Motor neuron (in vitro differentiated cells): ENCODE data around the gene IGF1R. TPM values are rescaled to one million over a fixed set of nuclear protein-coding genes. Genes with fewer than 3 reads are reported as not detected.

Source experiments
- ATAC-seq, 8 experiments: fragments of 200-7000 bp; cut with Tn5 transposase; replicated peaks in 6 of 8; 2 replicates each; pipeline ENCODE4 v1.8.0; 2021; ENCODE audit warnings: mild to moderate bottlenecking in 8 of 8, moderate library complexity in 8 of 8
- H3K27ac ChIP-seq, 2 donors: fragments of 250-450 bp; sonication (Bioruptor Pico); 2 replicates each; pipeline ENCODE4 v1.9.0; 2021; ENCODE audit warnings: antibody characterized with exemption in 2 of 2, mild to moderate bottlenecking in 2 of 2, moderate library complexity in 1 of 2
- H3K4me1 ChIP-seq, 2 donors: fragments of 250-450 bp; sonication (Bioruptor Pico); replicated peaks in 1 of 2; 2 replicates each; pipeline ENCODE4 v1.6.1; 2021; ENCODE audit warnings: antibody characterized with exemption in 2 of 2, mild to moderate bottlenecking in 2 of 2, moderate library complexity in 1 of 2
- H3K4me3 ChIP-seq, 5 donors: fragments of 250-450 bp; sonication (Bioruptor Pico); 2 replicates each; pipeline ENCODE4 v1.9.0; 2021; ENCODE audit warnings: antibody characterized with exemption in 5 of 5, mild to moderate bottlenecking in 5 of 5, moderate library complexity in 4 of 5
- WGBS, 10 experiments: fragments of 450-650 bp; shearing (Covaris generic); methylation state at CpG; one replicate each; pipeline ENCODE4 v1.0.0; 2022; 5-methylcytosine and 5-hydroxymethylcytosine counted together
- in situ Hi-C, 9 experiments: fragments of 400-800 bp; cut with MboI; loops; one replicate each; pipeline ENCODE4 v1.15.0; 2021; ENCODE audit warnings: low sequenced_read_pairs in 9 of 9, low pct_unique_long_range_greater_than_20kb in 2 of 9; ENCODE audit not compliant: unreplicated experiment in 9 of 9
- total RNA-seq, 8 experiments: library from RNA; unstranded; fragments of 300-600 nt; gene quantifications; 2 replicates each; pipeline versions ENCODE4 v1.2.3 to v1.2.4, GENCODE V29; 2022

The IGF1R gene
- total RNA-seq, 8 experiments from 2014 or later = 12.5 to 43.5 (median 26.1) TPM

DNA sequence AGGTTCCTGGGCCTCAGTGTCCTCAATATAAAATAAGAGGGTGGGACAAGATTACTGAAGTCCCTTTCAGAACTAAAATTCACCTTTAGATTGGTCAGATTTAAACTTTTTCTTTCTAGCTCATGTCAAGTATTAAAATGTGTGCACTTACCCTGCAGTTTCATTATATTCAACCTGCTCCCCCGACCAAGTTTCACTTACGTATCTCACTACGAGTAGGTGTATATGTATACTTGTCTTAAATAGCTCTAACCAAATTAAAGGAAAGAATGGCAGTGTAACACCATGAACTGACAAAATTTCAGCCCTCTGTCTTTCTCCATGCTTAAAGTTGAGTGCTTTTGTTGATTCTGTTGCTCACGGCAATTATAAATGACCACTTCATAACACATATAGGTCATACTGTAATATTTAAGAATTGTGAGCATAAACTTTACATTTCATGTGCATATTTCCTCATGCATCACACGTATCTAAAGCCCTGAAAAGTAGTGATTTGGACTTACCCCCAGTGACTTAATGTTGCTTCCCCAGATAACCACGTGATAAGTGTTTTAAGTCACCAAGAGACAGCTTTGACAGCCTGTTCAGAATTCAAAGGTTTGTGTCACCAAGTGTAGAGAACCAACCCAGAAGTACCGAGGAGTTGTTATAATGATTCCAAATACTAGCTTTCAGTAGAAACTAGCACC lies 289.2 kb downstream of the IGF1R start:
- 80 to 100% (median 98%) methylated on average over 2 to 7 of the region's 7 CpGs; no CpG with 5 or more reads in 3 of the 10 experiments for WGBS, 10 experiments
- Histone ChIP-seq H3K4me1 (no peaks in the 10 kb centered on the region), H3K4me3 (no peak overlapping the region), H3K27ac (no peak overlapping the region)
- peak in 1 of 8 experiments; percentile 68 for ATAC-seq
- in situ Hi-C loops = no loop called here

DNA sequence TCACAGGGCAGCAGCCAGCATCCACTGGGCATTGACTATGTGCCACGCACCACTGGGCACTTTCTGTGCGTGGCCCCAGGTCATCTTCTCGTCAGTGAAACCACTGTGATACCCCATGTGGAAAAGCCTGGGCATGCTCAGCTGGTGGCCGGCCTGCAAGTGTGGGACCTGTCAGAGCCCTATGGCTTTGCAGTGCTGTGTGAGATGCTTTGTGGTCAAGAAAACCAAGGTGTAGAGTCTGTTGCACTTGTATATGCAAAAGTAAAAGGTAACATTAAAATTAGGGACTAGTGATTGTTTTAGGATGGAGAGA lies 289.7 kb downstream of the IGF1R start:
- Histone ChIP-seq H3K4me3 (no peak overlapping the region), H3K27ac (no peak overlapping the region), H3K4me1 (no peaks in the 10 kb centered on the region)
- in situ Hi-C loops = no loop called here
- no peak for ATAC-seq
- WGBS, 10 experiments = 83 to 100% (median 100%) methylated on average over 1 to 3 of the region's 4 CpGs; no CpG with 5 or more reads in 6 of the 10 experiments

DNA sequence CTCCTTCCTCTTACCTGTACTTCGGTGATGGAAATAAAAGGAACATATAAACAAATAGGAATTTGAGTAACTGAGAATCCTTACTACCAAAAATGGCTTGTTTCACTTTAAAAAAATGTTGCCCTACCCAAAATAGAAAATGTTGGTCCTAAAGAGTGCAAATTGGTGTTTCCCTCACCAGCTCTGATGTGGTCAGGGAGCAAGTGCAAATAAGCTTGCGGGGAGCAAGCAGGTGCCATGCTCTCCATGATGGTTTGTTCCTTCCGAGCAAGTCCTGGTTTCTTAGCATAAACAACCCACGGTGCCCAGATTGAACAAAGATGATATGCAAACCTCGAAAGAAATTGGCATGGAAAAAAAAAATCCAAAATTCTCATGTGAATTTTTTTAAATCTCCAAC lies 290.5 kb downstream of the IGF1R start:
- Histone ChIP-seq H3K4me1 (no peaks in the 10 kb centered on the region), H3K27ac (no peak overlapping the region), H3K4me3 (no peak overlapping the region)
- no peak for ATAC-seq
- in situ Hi-C loops = no loop called here
- 67 to 100% (median 100%) methylated on average over 1 to 5 of the region's 5 CpGs for WGBS, 10 experiments

DNA sequence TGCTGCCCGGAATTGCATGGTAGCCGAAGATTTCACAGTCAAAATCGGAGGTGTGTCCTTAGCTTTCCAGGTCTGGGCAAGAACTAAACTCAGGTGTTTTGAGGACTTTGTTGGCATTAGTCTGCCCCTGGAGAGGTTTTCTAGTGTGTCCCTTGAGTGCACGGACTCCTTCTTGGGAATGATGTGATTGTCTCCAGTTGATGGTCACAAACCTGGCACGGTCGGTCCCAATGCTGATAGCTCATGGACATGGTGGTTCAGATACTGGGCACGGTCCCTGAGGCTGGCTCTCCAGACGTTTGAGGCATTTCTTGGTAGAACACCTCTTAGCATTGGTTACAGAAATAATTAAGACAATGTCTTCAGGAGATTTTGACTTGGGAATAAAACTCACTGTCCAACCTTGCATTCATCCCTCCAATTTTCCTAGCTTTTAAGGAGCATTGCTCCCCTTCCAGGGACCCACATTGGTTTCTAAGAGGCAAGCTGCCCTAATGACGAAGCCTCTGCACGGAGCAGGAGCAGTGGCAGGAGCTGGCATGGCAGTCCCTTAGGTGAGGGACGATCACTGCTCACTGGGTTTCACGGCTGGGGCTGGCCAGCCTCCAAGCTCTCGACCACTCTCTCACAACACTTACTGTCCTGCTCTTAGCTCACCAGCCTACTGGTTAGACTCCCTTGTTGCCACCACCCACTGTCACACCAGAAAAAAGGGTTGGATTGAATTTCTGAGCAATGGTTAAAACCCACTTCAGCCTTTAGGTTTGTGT lies 291.2 kb downstream of the IGF1R start:
- Histone ChIP-seq H3K27ac (no peak overlapping the region), H3K4me1 (no peaks in the 10 kb centered on the region), H3K4me3 (no peak overlapping the region)
- no peak for ATAC-seq
- 50 to 100% (median 100%) methylated on average over 1 to 10 of the region's 13 CpGs; no CpG with 5 or more reads in 1 of the 10 experiments for WGBS, 10 experiments
- in situ Hi-C loops = no loop called here

DNA sequence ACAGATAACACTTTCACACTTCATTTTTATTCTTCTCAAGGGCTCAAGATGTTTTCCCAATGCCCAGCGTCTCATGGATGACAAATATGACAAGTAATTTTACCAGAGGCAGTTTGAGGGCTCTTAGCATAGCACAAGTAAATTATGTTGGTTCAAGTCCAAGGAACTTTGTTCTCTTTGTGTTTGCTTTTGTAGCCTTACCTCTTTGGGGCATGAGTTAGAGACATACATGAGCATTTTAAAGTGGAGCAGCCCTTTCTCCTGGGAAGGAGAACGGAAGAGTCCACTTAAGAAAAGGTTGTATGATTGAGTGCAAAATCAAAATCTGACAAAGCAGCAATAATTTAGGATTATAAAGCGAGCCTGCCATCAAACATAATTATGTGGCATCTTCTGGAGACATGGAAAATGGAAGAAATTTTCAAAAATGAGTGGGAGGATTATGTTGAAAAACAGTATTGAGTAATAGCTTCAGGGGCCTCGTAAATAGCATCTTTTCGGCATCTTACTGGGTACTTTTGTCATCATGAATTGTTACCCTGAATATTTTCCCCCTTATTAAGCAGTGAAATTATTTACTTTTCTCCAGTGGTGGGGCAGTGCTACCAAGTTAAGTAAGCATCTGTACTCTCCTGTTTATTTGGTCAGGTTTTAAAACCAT lies 293.4 kb downstream of the IGF1R start:
- Histone ChIP-seq H3K4me1 (no peaks in the 10 kb centered on the region), H3K4me3 (no peak overlapping the region), H3K27ac (no peak overlapping the region)
- 0 to 100% (median 90%) methylated on average over 1 to 5 of the region's 5 CpGs for WGBS, 10 experiments
- ATAC-seq = peak in 1 of 8 experiments; percentile 5
- in situ Hi-C loops = no loop called here

DNA sequence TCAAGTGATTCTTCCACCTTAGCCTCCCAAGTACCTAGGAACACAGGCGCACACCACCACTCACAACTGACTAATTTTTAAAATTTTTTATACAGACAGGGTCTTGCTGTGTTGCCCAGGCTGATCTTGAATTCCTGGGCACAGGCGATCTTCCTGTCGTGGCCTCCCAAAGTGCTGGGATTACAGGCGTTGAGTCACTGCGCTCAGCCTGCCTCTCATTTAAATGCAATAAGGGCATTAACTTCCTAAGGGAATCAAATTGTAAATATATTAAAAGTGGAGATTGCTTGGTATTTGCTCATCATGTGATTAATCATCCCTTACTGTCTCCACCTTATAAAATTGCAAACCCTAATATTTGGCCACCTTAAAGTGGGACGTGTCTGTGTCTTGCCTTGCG lies 294.1 kb downstream of the IGF1R start:
- in situ Hi-C loops = no loop called here
- H3K27ac ChIP-seq = no peak overlapping the region
- H3K4me3 ChIP-seq = no peak overlapping the region
- no peaks in the 10 kb centered on the region for H3K4me1 ChIP-seq
- WGBS, 10 experiments = 84 to 100% (median 96%) methylated on average over 1 to 6 of the region's 7 CpGs; no CpG with 5 or more reads in 4 of the 10 experiments
- no peak for ATAC-seq

DNA sequence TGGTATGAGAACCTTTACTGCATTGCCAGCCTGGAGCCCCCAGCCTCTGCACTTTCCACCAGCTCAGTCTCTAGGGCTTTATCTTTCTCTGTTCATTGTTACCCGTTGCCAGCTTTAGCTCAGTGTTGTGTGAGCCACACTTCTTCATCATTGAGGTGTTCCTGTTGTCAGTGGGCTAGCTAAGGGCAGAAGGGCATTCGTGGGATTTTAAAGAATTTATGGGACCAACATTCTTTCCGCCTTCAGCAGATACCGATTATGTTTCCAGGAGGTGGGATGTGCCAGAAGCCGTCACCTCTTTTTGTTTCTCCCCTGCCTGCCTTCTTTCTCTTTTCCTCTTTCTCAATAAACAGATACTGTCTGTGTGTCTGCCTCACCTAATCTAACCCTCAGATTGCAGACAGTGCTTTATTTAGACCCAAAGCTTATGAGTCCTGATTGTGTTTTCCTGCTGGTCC lies 294.7 kb downstream of the IGF1R start:
- no peak for ATAC-seq
- in situ Hi-C loops = no loop called here
- Histone ChIP-seq H3K27ac (no peak overlapping the region), H3K4me1 (no peaks in the 10 kb centered on the region), H3K4me3 (no peak overlapping the region)
- 50 to 100% (median 98%) methylated on average over 1 to 5 of the region's 5 CpGs; no CpG with 5 or more reads in 3 of the 10 experiments for WGBS, 10 experiments

DNA sequence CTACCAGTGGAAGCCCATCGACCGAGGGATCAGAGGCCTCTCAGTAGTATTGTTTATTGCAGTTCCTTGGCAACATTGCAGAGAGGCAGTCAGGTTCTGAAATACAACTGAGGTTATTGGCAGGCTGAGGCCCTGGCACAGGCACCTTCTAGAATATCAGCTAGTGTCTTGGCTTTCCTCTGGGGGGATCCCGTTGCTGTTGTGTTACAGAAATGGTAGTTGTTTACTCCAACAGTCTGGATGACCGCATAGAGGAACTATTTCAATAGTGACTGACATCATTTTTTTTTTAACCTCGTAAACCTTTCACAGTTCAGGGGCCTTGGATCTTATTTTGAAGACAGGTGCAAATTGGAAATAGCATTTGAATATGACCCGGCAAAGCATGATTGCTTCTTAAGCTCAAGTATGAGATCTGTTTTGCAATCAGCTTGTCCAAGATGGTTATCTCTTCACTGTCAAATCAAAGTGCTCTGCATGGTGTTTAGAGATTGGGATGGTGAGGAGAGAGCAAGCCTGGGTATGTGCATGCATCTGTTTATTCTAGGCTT lies 295.3 kb downstream of the IGF1R start:
- Histone ChIP-seq H3K4me3 (no peak overlapping the region), H3K4me1 (no peaks in the 10 kb centered on the region), H3K27ac (no peak overlapping the region)
- ATAC-seq = peak in 4 of 8 experiments; percentile 46 to 81 (median 62)
- 15 to 100% (median 85%) methylated on average over 1 to 4 of the region's 6 CpGs; no CpG with 5 or more reads in 1 of the 10 experiments for WGBS, 10 experiments
- in situ Hi-C loops = no loop called here

GRCh38 chr15:98946301-98947255 lies 298.2 kb downstream of the IGF1R start:
- peak in 1 of 8 experiments; percentile 28 for ATAC-seq
- WGBS, 10 experiments = 0 to 100% (median 90%) methylated on average over 1 to 4 of the region's 15 CpGs; no CpG with 5 or more reads in 3 of the 10 experiments
- no peak overlapping the region for H3K27ac ChIP-seq
- in situ Hi-C loops = no loop called here
- no peak overlapping the region for H3K4me3 ChIP-seq
- no peaks in the 10 kb centered on the region for H3K4me1 ChIP-seq

DNA sequence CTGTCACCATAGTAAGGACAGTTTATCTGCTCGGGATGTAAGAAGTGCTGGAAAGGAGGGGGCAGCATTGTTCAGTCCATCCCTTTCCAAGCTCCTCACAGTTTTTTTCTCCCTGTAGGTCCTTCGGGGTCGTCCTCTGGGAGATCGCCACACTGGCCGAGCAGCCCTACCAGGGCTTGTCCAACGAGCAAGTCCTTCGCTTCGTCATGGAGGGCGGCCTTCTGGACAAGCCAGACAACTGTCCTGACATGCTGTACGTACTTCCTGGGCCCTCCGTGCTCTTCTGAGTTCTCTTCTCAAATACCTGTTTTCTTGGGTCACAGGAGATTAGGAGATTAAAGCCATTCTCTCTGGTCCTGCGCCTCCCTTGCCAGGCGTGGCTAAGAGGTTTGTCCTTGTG lies 300.1 kb downstream of the IGF1R start:
- WGBS, 10 experiments = 0 to 100% (median 70%) methylated on average over 1 to 7 of the region's 13 CpGs; no CpG with 5 or more reads in 2 of the 10 experiments
- H3K4me3 ChIP-seq = no peak overlapping the region
- H3K4me1 ChIP-seq = no peaks in the 10 kb centered on the region
- ATAC-seq = no peak
- in situ Hi-C loops = no loop called here
- H3K27ac ChIP-seq = no peak overlapping the region

GRCh38 chr15:98948941-98949340 lies 300.6 kb downstream of the IGF1R start:
- in situ Hi-C loops = no loop called here
- Histone ChIP-seq H3K4me3 (no peak overlapping the region), H3K27ac (no peak overlapping the region), H3K4me1 (no peaks in the 10 kb centered on the region)
- ATAC-seq = no peak
- 70 to 100% (median 96%) methylated on average over 1 to 8 of the region's 11 CpGs; no CpG with 5 or more reads in 4 of the 10 experiments for WGBS, 10 experiments

GRCh38 chr15:98949624-98950023 lies 301.3 kb downstream of the IGF1R start:
- ATAC-seq = no peak
- in situ Hi-C loops = no loop called here
- H3K27ac ChIP-seq = no peak overlapping the region
- no peaks in the 10 kb centered on the region for H3K4me1 ChIP-seq
- WGBS, 10 experiments = 47 to 94% (median 83%) methylated on average over 2 to 6 of the region's 6 CpGs; no CpG with 5 or more reads in 4 of the 10 experiments
- no peak overlapping the region for H3K4me3 ChIP-seq
